A673 (cell line): ENCODE data around the gene NECTIN1. TPM values are rescaled to one million over a fixed set of nuclear protein-coding genes. Genes with fewer than 3 reads are reported as not detected.

Experiments
- BruUV-seq: library from RNA; stranded (reverse); fragments of 400-500 nt; replicated peaks from 2 replicates; lab custom pipeline; 2021; lab: Mats Ljungman, UMichigan
- CTCF ChIA-PET: fragments of 300-600 bp; sonication (Branson Sonifier 250); formaldehyde crosslinking; loops from one replicate; lab custom pipeline; 2022; ENCODE audit warnings: antibody characterized with exemption; lab: Charles Lee
- POLR2A ChIA-PET: fragments of 300-600 bp; sonication (Branson Sonifier 250); formaldehyde crosslinking; loops from one replicate; lab custom pipeline; 2022; ENCODE audit warnings: antibody characterized with exemption; ENCODE audit not compliant: low non-redundant PET; lab: Charles Lee
- DNase-seq: peaks from one replicate; pipeline ENCODE4 v3.0.0-alpha.2; 2015; ENCODE audit warnings: low spot score
- H3K27ac ChIP-seq: fragments of 200-600 bp; sonication (generic); 2 replicates; pipeline ENCODE4 v1.5.1; 2016; ENCODE audit warnings: mixed run types, low read depth, mild to moderate bottlenecking, mixed read lengths, antibody characterized with exemption, low read length; ENCODE audit not compliant: poor library complexity, severe bottlenecking
- H3K27me3 ChIP-seq: fragments of 200-600 bp; sonication (generic); replicated peaks from 2 replicates; pipeline ENCODE4 v1.6.1; 2017; ENCODE audit warnings: mixed run types, low read depth, mild to moderate bottlenecking, mixed read lengths, antibody characterized with exemption, low read length; ENCODE audit not compliant: insufficient read depth, poor library complexity
- H3K36me3 ChIP-seq: fragments of 200-600 bp; sonication (generic); 2 replicates; pipeline ENCODE4 v1.6.1; 2016; ENCODE audit warnings: mixed run types, mild to moderate bottlenecking, mixed read lengths, antibody characterized with exemption, low read length; ENCODE audit not compliant: insufficient read depth, poor library complexity, severe bottlenecking
- H3K4me1 ChIP-seq: fragments of 200-600 bp; sonication (generic); 2 replicates; pipeline ENCODE4 v1.6.1; 2017; ENCODE audit warnings: mixed run types, mild to moderate bottlenecking, mixed read lengths, antibody characterized with exemption, low read length; ENCODE audit not compliant: insufficient read depth, poor library complexity, severe bottlenecking
- H3K4me3 ChIP-seq: fragments of 200-600 bp; sonication (generic); 2 replicates; pipeline ENCODE4 v1.5.1; 2016; ENCODE audit warnings: low read depth, mixed run types, mild to moderate bottlenecking, mixed read lengths, low read length; ENCODE audit not compliant: poor library complexity, severe bottlenecking
- H3K9me3 ChIP-seq: fragments of 200-600 bp; sonication (generic); 2 replicates; pipeline ENCODE4 v1.6.1; 2016; ENCODE audit warnings: mixed run types, low read depth, mild to moderate bottlenecking, mixed read lengths, antibody characterized with exemption, low read length; ENCODE audit not compliant: poor library complexity, severe bottlenecking
- EZH2 ChIP-seq: fragments of 200-600 bp; sonication (generic); IDR thresholded peaks from 2 replicates; pipeline ENCODE4 v1.6.1; 2017; ENCODE audit warnings: borderline replicate concordance, low read depth, mild to moderate bottlenecking, mixed read lengths, antibody characterized with exemption, low read length; ENCODE audit not compliant: poor library complexity, severe bottlenecking
- intact Hi-C: fragments of 100-400 bp; cut with micrococcal nuclease; formaldehyde crosslinking; loops from one replicate; pipeline ENCODE4 v1.10.0; 2022; ENCODE audit not compliant: unreplicated experiment
- total RNA-seq: library from RNA; stranded (reverse); gene quantifications from 2 replicates; pipeline ENCODE4 v1.2.3, GENCODE V29; 2021
- TF ChIP-seq, protein P1 (sequence below): fragments of 300-800, 200-600 bp; sonication (generic); conservative IDR thresholded peaks from 2 replicates; pipeline ENCODE4 v1.5.1; 2017; ENCODE audit warnings: low read depth, mild to moderate bottlenecking, antibody characterized with exemption, low read length, moderate library complexity, mixed read lengths

NECTIN1 gene
- total RNA-seq, 1 experiment from 2014 or later: 10.1 TPM

DNA sequence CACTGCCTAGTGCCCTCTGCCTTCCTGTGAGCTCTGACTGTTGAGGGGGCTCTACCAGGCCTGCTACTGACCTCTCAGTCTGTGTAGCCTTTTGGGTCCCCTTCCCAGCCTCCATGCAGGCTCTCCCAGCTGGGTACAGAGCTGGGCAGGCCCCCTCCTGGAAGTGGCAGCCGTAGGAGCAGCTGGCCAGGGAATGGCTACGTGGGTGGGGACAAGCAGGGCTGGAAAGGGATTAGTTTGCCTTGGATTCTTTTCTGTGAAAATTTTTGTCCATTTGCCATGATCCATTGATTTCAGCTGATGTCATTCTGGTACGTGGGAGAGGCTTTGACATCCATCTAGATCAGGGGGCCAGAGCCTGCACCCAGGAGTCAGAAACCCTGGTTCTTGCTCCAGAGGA lies 23.9 kb upstream of the NECTIN1 start:
- Histone ChIP-seq H3K27ac (no peak overlapping the region), H3K4me1 (no peaks in the 10 kb centered on the region), H3K36me3 (no peaks in the 10 kb centered on the region), H3K4me3 (no peak overlapping the region), H3K27me3 (no peaks in the 10 kb centered on the region), H3K9me3 (no peaks in the 10 kb centered on the region)
- no TSS peak for BruUV-seq
- intact Hi-C loops: no loop called here
- no peak for DNase-seq
- ChIA-PET CTCF (no interaction called here), POLR2A (no interaction called here)
- TF ChIP-seq, protein P1, sequence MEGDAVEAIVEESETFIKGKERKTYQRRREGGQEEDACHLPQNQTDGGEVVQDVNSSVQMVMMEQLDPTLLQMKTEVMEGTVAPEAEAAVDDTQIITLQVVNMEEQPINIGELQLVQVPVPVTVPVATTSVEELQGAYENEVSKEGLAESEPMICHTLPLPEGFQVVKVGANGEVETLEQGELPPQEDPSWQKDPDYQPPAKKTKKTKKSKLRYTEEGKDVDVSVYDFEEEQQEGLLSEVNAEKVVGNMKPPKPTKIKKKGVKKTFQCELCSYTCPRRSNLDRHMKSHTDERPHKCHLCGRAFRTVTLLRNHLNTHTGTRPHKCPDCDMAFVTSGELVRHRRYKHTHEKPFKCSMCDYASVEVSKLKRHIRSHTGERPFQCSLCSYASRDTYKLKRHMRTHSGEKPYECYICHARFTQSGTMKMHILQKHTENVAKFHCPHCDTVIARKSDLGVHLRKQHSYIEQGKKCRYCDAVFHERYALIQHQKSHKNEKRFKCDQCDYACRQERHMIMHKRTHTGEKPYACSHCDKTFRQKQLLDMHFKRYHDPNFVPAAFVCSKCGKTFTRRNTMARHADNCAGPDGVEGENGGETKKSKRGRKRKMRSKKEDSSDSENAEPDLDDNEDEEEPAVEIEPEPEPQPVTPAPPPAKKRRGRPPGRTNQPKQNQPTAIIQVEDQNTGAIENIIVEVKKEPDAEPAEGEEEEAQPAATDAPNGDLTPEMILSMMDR: no peak
- no peak for TF ChIP-seq EZH2

DNA sequence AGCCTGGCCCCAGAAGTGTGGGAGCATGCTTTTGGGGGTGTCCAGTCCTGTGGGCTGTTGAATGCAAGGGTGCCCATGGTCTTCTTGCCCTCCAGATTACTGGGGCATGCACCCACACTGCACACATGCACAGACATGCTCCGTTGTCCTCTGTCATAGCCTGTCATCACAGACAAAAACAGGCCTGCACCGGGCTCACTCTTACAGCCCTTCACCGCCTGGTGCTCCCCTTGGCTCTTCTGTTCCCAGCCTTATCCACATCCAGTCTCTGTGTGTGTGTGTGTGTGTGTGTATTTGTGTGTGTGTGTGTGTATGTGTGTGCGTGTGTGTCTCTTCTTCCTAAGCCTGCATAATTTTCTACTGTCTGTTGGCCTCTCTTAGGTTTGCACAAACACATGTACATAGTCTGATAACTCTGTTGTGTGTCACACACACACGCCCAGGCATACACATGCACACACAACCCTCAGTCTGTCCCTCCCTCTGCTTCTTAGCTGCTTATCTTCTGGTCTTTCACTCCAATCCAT lies 23.4 kb upstream of the NECTIN1 start:
- ChIA-PET POLR2A (no interaction called here), CTCF (no interaction called here)
- H3K4me1 ChIP-seq: no peaks in the 10 kb centered on the region
- H3K36me3 ChIP-seq: no peaks in the 10 kb centered on the region
- no peaks in the 10 kb centered on the region for H3K9me3 ChIP-seq
- no TSS peak for BruUV-seq
- H3K27ac ChIP-seq: no peak overlapping the region
- intact Hi-C loops: no loop called here
- no peak overlapping the region for H3K4me3 ChIP-seq
- TF ChIP-seq, protein P1: no peak
- TF ChIP-seq EZH2: no peak
- H3K27me3 ChIP-seq: no peaks in the 10 kb centered on the region
- no peak for DNase-seq

DNA sequence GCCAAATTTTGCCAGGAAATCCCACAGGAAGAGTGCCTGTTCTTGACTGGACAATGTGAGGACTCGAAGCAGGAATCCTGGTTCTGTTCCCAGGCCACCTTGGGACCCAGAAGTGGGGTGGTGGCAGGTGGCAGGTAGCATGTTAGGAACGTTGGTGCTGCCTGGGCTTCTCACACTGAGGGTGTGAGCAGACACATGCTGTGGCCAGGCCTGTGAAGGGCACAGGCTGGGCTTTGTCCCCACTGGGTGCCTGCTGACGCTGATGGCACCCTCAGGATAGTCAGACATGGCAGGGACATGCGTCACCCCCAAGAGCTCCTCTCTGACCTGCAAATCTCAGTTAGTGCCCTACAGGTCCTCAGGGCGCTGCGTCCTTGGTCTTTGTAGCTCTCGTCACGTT lies 21.1 kb upstream of the NECTIN1 start:
- DNase-seq: no peak
- intact Hi-C loops: no loop called here
- no peaks in the 10 kb centered on the region for H3K4me1 ChIP-seq
- BruUV-seq: no TSS peak
- CTCF ChIA-PET: no interaction called here
- POLR2A ChIA-PET: no interaction called here
- no peaks in the 10 kb centered on the region for H3K27me3 ChIP-seq
- no peaks in the 10 kb centered on the region for H3K9me3 ChIP-seq
- no peak overlapping the region for H3K4me3 ChIP-seq
- H3K36me3 ChIP-seq: no peaks in the 10 kb centered on the region
- TF ChIP-seq EZH2: no peak
- TF ChIP-seq, protein P1: no peak
- H3K27ac ChIP-seq: no peak overlapping the region
